Measurements from ENCODE around the gene HDAC2. TPM values are rescaled to one million over a fixed set of nuclear protein-coding genes. Genes with fewer than 3 reads are reported as not detected.

HDAC2 gene
- total RNA-seq, 1 experiment from 2014 or later: 120 TPM

DNA sequence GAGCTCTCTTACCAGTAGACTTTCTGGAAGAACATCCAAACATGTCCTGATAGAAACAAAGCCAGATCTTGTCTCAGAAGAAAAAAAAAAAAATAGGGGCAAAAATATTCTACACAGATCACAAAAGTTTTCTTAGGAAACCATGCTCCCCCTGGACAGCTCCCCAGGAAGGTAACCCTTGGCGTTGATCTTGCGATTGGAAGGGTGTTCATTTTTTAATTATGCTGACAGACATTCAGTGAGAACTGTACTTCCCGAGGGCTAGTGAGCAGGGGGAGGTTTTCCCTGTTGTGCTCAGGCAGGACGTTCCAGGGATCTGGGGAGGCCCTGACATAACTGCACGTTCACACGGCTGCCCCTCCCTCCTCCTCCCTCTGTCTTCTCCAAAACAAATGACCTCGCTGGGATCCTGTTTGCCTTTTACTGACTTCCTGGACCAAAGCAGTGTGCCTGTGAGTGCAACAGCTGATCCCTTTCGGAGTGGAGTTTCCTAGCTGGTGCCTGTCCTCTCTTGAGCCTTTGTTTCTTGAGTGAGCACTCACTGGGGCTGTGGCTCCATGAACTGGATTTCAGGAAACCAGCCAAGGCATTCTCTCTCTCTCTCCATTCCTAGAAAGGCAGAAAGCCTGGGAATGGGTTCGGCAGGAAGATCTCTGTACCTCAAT is 67.2 kb downstream of the HDAC2 start:
- DNase-seq: no peak
- Histone ChIP-seq H4K20me1 (ENCODE audit: insufficient read depth, low read depth, low read length) (no peaks in the 10 kb centered on the region), H3K4me1 (ENCODE audit: low read length) (no peaks in the 10 kb centered on the region), H3K9me2 (replicated peaks; ENCODE audit: insufficient read depth, low read length) (no peaks in the 10 kb centered on the region), H3K36me3 (ENCODE audit: insufficient read depth, low read length) (no peaks in the 10 kb centered on the region), H3K79me2 (ENCODE audit: low read length) (no peaks in the 10 kb centered on the region), H3K4me3 (ENCODE audit: low read length) (no peak overlapping the region), H3K4me2 (ENCODE audit: low read depth, low read length, poor library complexity, severe bottlenecking) (no peak overlapping the region), H2AFZ (ENCODE audit: low read length) (no peak overlapping the region), H3K27me3 (ENCODE audit: low read length) (no peaks in the 10 kb centered on the region), H3K27ac (ENCODE audit: low read length) (no peak overlapping the region), H3K9ac (ENCODE audit: low read length) (no peak overlapping the region), H3K9me3 (ENCODE audit: low read length) (no peaks in the 10 kb centered on the region)

DNA sequence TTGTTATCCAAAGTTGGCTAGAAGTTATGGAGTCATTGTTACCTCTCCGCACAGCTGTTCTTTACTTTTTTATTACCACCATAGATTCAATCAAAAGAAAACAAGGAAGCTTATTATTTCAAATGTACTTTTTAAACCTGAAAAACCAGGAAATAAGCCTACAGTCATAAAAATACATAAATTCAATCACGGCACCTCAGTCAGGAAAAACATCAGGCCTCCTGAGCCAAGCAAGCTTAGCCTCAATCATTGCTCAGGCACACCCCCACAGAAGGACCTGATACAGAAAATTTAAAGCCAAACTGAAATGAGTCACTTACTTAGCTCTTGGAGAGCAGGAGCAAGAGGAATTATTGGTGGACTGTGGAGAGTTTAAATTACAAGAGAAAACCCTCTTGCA is 69.5 kb downstream of the HDAC2 start:
- H3K9me2 ChIP-seq (replicated peaks; ENCODE audit: insufficient read depth, low read length): no peaks in the 10 kb centered on the region
- no peaks in the 10 kb centered on the region for H3K36me3 ChIP-seq (ENCODE audit: insufficient read depth, low read length)
- no peak overlapping the region for H3K4me2 ChIP-seq (ENCODE audit: low read depth, low read length, poor library complexity, severe bottlenecking)
- H2AFZ ChIP-seq (ENCODE audit: low read length): no peak overlapping the region
- H4K20me1 ChIP-seq (ENCODE audit: insufficient read depth, low read depth, low read length): no peaks in the 10 kb centered on the region
- no peaks in the 10 kb centered on the region for H3K9me3 ChIP-seq (ENCODE audit: low read length)
- no peaks in the 10 kb centered on the region for H3K27me3 ChIP-seq (ENCODE audit: low read length)
- H3K4me3 ChIP-seq (ENCODE audit: low read length): no peak overlapping the region
- no peak for DNase-seq
- no peak overlapping the region for H3K9ac ChIP-seq (ENCODE audit: low read length)
- no peaks in the 10 kb centered on the region for H3K4me1 ChIP-seq (ENCODE audit: low read length)
- no peaks in the 10 kb centered on the region for H3K79me2 ChIP-seq (ENCODE audit: low read length)
- H3K27ac ChIP-seq (ENCODE audit: low read length): no peak overlapping the region

DNA sequence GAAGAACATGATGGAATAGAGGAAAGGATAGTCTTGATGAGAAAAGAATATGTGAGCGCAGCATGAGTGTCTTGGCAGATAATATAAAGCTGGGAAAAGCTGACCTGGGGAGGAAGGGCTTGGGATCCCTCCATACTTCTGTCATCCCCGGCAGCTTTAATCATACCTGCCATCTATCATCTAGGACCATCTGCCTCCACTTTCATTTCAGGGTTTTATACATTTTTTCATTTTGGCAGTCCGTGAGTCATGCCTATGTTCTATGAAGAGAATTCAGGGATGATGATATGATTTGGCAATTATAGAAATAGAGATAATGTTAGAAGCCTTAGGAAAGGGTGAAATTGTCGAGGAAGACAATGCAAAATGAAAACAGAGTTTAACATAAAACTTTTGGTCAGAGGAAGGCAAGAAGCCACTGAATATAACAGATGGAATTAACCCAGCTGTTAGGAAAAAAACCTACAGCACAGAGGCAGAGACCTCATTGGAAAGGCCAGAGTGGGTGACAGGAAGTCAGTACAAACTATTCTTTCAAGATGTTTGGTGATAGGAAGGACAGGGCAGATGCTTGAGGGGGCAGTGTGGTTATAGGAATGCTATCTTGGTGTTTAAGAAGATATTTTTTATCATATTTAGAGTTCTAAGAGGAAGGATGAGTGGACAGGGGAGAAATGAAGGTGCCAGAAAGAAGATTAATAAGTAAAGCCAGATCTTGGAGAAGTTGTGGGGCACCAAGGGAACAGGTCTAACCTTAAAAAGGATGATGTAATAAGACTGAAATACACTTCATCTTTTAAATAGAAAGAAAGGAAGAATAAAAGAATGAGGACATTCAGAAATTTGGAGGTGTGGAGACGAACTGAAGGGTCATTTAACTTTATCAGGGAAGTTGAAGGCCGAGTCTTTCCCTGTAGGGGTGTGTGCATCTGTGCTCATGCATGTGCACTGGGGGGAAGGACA is 76.0 kb downstream of the HDAC2 start:
- H3K27me3 ChIP-seq (ENCODE audit: low read length): no peaks in the 10 kb centered on the region
- H3K4me2 ChIP-seq (ENCODE audit: low read depth, low read length, poor library complexity, severe bottlenecking): no peak overlapping the region
- H3K4me3 ChIP-seq (ENCODE audit: low read length): no peak overlapping the region
- H2AFZ ChIP-seq (ENCODE audit: low read length): no peak overlapping the region
- no peak for DNase-seq
- no peaks in the 10 kb centered on the region for H3K9me3 ChIP-seq (ENCODE audit: low read length)
- H4K20me1 ChIP-seq (ENCODE audit: insufficient read depth, low read depth, low read length): no peaks in the 10 kb centered on the region
- no peak overlapping the region for H3K27ac ChIP-seq (ENCODE audit: low read length)
- H3K4me1 ChIP-seq (ENCODE audit: low read length): no peaks in the 10 kb centered on the region
- no peak overlapping the region for H3K9ac ChIP-seq (ENCODE audit: low read length)
- no peaks in the 10 kb centered on the region for H3K9me2 ChIP-seq (replicated peaks; ENCODE audit: insufficient read depth, low read length)
- H3K36me3 ChIP-seq (ENCODE audit: insufficient read depth, low read length): no peaks in the 10 kb centered on the region
- no peaks in the 10 kb centered on the region for H3K79me2 ChIP-seq (ENCODE audit: low read length)

DNA sequence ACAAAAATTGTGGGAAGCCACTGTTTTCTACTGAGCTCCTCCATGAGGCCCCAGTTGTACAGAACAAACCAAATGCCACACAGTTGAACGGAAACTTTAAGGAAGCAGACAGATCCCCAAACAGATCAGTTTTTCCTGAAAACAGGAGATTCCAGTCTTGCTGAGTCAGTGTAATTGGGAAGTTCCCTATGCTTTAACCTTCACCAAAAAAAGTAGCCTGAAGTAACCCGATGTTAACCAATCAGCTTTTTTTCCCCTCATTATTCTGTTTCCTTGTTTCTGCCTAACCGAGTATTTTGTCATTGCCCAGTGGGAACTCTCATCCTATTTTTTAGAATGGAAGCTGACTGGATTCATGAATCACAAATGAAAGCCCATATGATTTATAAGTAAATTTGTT is 77.1 kb downstream of the HDAC2 start:
- no peaks in the 10 kb centered on the region for H3K4me1 ChIP-seq (ENCODE audit: low read length)
- no peak overlapping the region for H3K4me3 ChIP-seq (ENCODE audit: low read length)
- no peaks in the 10 kb centered on the region for H3K36me3 ChIP-seq (ENCODE audit: insufficient read depth, low read length)
- H3K9ac ChIP-seq (ENCODE audit: low read length): no peak overlapping the region
- H3K9me2 ChIP-seq (replicated peaks; ENCODE audit: insufficient read depth, low read length): no peaks in the 10 kb centered on the region
- H4K20me1 ChIP-seq (ENCODE audit: insufficient read depth, low read depth, low read length): no peaks in the 10 kb centered on the region
- no peaks in the 10 kb centered on the region for H3K9me3 ChIP-seq (ENCODE audit: low read length)
- H3K27ac ChIP-seq (ENCODE audit: low read length): no peak overlapping the region
- H2AFZ ChIP-seq (ENCODE audit: low read length): no peak overlapping the region
- H3K4me2 ChIP-seq (ENCODE audit: low read depth, low read length, poor library complexity, severe bottlenecking): no peak overlapping the region
- no peaks in the 10 kb centered on the region for H3K27me3 ChIP-seq (ENCODE audit: low read length)
- no peak for DNase-seq
- no peaks in the 10 kb centered on the region for H3K79me2 ChIP-seq (ENCODE audit: low read length)

DNA sequence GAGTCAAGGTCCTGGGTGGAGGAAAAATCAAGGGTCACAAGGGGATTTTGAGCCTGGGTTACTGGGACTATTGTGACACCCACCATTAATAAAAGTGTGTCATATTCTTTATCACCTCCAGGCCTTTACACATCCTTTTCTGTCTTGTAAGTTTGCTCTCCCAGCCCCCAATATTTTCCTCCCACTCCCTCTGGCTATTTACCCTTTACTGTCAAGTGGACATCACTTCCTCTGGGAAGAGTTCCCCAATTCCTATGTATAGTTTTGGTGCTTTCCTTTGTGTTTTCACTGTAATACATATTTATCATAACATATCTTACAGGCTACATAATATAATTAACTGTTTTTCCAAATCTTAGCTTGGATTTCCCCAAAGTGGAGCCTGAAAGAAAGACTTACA is 77.5 kb downstream of the HDAC2 start:
- no peak for DNase-seq
- no peaks in the 10 kb centered on the region for H3K9me3 ChIP-seq (ENCODE audit: low read length)
- no peak overlapping the region for H3K4me2 ChIP-seq (ENCODE audit: low read depth, low read length, poor library complexity, severe bottlenecking)
- no peaks in the 10 kb centered on the region for H3K4me1 ChIP-seq (ENCODE audit: low read length)
- H3K9ac ChIP-seq (ENCODE audit: low read length): no peak overlapping the region
- no peak overlapping the region for H3K4me3 ChIP-seq (ENCODE audit: low read length)
- no peaks in the 10 kb centered on the region for H3K9me2 ChIP-seq (replicated peaks; ENCODE audit: insufficient read depth, low read length)
- no peaks in the 10 kb centered on the region for H3K36me3 ChIP-seq (ENCODE audit: insufficient read depth, low read length)
- no peaks in the 10 kb centered on the region for H3K27me3 ChIP-seq (ENCODE audit: low read length)
- H3K79me2 ChIP-seq (ENCODE audit: low read length): no peaks in the 10 kb centered on the region
- H3K27ac ChIP-seq (ENCODE audit: low read length): no peak overlapping the region
- no peaks in the 10 kb centered on the region for H4K20me1 ChIP-seq (ENCODE audit: insufficient read depth, low read depth, low read length)
- H2AFZ ChIP-seq (ENCODE audit: low read length): no peak overlapping the region

DNA sequence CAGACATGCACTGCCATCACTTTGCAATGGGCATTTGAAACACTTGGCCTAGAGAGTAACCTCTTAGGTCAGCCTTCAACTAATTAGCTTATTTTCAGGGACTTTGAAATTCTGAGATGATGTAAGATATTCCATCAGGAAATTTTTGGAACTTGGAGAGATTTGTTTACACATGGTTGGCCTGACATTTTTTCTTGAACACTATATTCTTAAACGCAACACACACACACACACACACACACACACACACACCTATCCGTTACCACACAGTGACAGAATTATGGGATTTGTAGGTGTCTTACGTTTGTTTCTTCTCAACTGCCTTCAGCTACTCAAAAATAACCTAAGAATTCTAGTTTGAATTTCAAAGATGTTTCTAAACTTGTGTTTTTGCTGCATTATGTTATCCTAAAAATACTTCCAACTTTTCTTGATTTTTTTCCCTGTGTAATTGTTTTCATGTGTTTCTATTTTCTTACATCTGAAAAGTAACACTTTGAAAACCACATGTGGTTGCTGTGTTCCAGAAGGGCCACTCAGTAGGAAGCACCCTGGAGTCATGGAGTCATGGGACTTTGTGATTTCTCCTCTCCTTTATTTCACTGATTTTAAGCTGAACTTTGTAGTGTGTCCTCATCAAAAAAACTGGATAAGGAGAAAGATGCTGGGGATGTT is 81.9 kb downstream of the HDAC2 start:
- Histone ChIP-seq H3K4me1 (ENCODE audit: low read length) (no peaks in the 10 kb centered on the region), H3K27ac (ENCODE audit: low read length) (no peak overlapping the region), H3K9me3 (ENCODE audit: low read length) (no peaks in the 10 kb centered on the region), H3K79me2 (ENCODE audit: low read length) (no peaks in the 10 kb centered on the region), H3K9me2 (replicated peaks; ENCODE audit: insufficient read depth, low read length) (no peaks in the 10 kb centered on the region), H3K9ac (ENCODE audit: low read length) (no peak overlapping the region), H3K27me3 (ENCODE audit: low read length) (no peaks in the 10 kb centered on the region), H3K36me3 (ENCODE audit: insufficient read depth, low read length) (no peaks in the 10 kb centered on the region), H4K20me1 (ENCODE audit: insufficient read depth, low read depth, low read length) (no peaks in the 10 kb centered on the region), H2AFZ (ENCODE audit: low read length) (no peak overlapping the region), H3K4me2 (ENCODE audit: low read depth, low read length, poor library complexity, severe bottlenecking) (no peak overlapping the region), H3K4me3 (ENCODE audit: low read length) (no peak overlapping the region)
- no peak for DNase-seq

DNA sequence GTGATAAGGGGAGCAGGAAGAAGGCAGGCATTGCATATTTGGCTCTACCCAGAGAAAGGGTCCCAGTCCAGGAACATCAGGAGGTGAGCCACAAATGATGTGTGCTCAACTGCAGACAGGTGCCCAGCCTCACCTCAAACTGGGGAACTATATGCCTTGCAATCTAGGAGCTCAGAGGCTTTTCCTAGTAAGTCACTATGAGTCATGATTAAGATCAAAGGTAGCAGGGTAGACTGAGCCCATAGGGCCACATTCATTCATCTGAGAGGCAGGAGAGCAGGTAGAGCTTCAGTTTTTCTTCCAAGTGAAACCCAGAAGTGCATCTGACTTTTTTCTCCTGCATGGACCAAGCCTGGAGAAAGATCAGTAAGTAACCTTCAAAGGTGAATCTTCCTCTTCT is 82.5 kb downstream of the HDAC2 start:
- no peak overlapping the region for H3K4me2 ChIP-seq (ENCODE audit: low read depth, low read length, poor library complexity, severe bottlenecking)

DNA sequence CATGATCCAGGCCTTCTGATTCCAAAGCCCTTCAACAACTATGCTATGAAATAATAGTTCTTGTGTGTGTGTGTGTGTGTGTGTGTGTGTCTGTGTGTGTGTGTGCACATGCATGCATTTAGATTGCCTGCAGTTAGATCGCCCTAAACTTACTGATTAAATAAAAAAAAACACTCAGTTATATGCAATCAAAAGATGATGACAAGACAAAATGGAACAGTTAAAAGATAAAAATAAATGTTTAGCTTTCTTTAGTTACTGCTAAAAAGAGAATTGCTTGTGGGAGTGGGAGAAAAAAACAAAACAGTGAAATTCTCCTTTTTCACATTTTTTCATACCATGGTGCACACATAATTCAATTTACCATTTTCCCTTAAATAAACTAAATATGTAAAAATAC is 84.4 kb downstream of the HDAC2 start:
- no peak for DNase-seq
- no peak overlapping the region for H3K9ac ChIP-seq (ENCODE audit: low read length)

More for the DNA sequence above, 82.5 kb downstream of the HDAC2 start:
- Histone ChIP-seq H3K4me3 (ENCODE audit: low read length) (no peak overlapping the region), H3K27ac (ENCODE audit: low read length) (no peak overlapping the region), H3K27me3 (ENCODE audit: low read length) (no peaks in the 10 kb centered on the region), H3K9me2 (replicated peaks; ENCODE audit: insufficient read depth, low read length) (no peaks in the 10 kb centered on the region), H3K36me3 (ENCODE audit: insufficient read depth, low read length) (no peaks in the 10 kb centered on the region), H3K9ac (ENCODE audit: low read length) (no peak overlapping the region), H4K20me1 (ENCODE audit: insufficient read depth, low read depth, low read length) (no peaks in the 10 kb centered on the region), H3K79me2 (ENCODE audit: low read length) (no peaks in the 10 kb centered on the region), H2AFZ (ENCODE audit: low read length) (no peak overlapping the region), H3K4me1 (ENCODE audit: low read length) (no peaks in the 10 kb centered on the region), H3K9me3 (ENCODE audit: low read length) (no peaks in the 10 kb centered on the region)
- no peak for DNase-seq

More for the DNA sequence above, 84.4 kb downstream of the HDAC2 start:
- Histone ChIP-seq H3K4me2 (ENCODE audit: low read depth, low read length, poor library complexity, severe bottlenecking) (no peak overlapping the region), H3K27ac (ENCODE audit: low read length) (no peak overlapping the region), H3K4me3 (ENCODE audit: low read length) (no peak overlapping the region), H3K4me1 (ENCODE audit: low read length) (no peaks in the 10 kb centered on the region), H3K9me2 (replicated peaks; ENCODE audit: insufficient read depth, low read length) (no peaks in the 10 kb centered on the region), H3K27me3 (ENCODE audit: low read length) (no peaks in the 10 kb centered on the region), H4K20me1 (ENCODE audit: insufficient read depth, low read depth, low read length) (no peaks in the 10 kb centered on the region), H3K36me3 (ENCODE audit: insufficient read depth, low read length) (no peaks in the 10 kb centered on the region), H3K79me2 (ENCODE audit: low read length) (no peaks in the 10 kb centered on the region), H3K9me3 (ENCODE audit: low read length) (no peaks in the 10 kb centered on the region), H2AFZ (ENCODE audit: low read length) (no peak overlapping the region)
